HG03196 (cell line): ENCODE measurements around the gene PCSK4.

Source experiments
- ATAC-seq: cut with Tn5 transposase; IDR thresholded peaks from one replicate; pipeline ENCODE4 v1.9.1; 2021; ENCODE audit not compliant: unreplicated experiment

PCSK4 gene

GRCh38 chr19:1472231-1473084 lies 17.7 kb downstream of the PCSK4 start:
- no peak for ATAC-seq

DNA sequence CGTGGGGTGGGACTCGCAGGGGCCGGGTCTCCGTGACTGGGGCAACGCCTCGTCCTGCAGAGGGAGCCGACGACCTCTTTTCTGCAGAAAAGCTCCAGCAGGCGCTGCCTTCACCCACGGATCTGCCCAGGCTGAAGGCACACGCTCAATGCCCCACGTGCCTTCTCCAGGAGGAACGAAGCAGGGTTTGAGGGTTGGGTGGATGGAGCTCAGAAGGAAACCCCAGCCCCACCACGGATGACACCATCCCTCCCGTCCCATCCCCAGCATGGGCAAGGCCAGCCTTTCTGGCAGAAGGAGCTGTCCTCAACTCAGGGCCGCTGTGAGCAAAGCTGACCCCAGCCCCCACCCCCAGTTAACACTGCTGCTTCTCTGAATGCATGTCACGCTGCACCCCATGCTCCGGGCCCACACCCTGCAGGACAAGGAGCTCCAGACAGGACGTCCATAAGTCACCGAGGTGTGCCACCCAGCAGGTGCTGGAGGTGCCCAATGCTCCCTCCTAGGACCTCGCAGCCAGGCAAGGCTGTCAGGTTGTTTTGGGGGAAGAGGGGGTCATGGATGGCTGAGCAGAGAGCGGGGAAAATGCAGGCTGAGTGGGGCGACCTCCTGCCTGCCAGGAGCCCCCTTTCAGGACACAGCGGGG lies 18.5 kb downstream of the PCSK4 start:
- no peak for ATAC-seq

DNA sequence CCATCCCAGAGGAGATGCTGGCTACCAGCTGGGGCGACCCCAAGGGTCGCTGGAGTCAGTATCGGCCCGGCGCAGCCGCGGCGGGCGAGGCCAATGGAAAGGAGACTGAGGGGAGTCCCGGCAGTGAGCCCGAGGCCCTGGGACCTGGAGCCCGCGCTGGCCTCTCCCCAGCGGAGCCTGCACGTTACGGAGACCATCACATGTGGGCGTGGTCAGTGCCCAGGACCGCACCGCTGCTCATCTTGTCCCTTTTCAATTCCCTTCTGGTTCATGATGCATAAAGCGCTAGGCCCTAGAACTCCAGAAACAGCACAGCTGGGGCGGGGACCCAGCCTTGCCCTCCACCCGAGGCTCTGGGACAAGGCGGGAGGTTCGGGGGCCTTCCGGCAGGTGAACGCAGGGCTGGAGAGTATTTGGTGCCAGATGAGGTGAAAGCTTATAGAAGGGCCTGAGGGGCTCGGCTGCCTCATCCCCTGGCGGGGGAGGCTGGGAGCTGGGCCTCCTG lies 19.1 kb downstream of the PCSK4 start:
- ATAC-seq: no peak

- no peak for ATAC-seq
Measured at GRCh38 chr19:1470305-1471009, 19.7 kb downstream of the PCSK4 start.

GRCh38 chr19:1470055-1470304 lies 20.2 kb downstream of the PCSK4 start:
- no peak for ATAC-seq

GRCh38 chr19:1469255-1470054 lies 20.7 kb downstream of the PCSK4 start:
- no peak for ATAC-seq

GRCh38 chr19:1468821-1469254 lies 21.3 kb downstream of the PCSK4 start:
- no peak for ATAC-seq

GRCh38 chr19:1468274-1468820 lies 21.8 kb downstream of the PCSK4 start:
- no peak for ATAC-seq

- ATAC-seq: no peak
Measured at GRCh38 chr19:1467490-1468273, 22.5 kb downstream of the PCSK4 start.

GRCh38 chr19:1467215-1467489 lies 23.0 kb downstream of the PCSK4 start:
- ATAC-seq: no peak

DNA sequence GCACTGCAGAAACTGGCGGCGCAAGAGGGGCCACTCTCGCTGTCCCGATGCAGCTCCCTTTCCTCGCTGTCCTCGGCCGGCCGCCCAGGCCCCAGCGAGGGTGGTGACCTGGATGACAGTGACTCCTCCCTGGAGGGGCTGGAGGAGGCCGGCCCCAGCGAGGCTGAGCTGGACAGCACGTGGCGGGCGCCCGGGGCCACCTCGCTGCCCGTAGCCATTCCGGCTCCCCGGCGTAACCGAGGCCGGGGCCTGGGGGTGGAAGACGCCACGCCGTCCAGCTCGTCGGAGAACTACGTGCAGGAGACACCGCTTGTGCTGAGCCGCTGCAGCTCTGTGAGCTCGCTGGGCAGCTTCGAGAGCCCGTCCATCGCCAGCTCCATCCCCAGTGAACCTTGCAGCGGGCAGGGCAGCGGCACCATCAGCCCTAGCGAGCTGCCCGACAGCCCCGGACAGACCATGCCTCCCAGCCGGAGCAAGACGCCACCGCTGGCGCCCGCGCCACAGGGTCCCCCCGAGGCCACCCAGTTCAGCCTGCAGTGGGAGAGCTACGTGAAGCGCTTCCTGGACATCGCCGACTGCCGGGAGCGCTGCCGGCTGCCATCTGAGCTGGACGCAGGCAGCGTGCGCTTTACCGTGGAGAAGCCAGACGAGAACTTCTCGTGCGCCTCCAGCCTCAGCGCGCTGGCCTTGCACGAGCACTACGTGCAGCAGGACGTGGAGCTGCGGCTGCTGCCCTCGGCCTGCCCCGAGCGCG lies 23.5 kb downstream of the PCSK4 start:
- ATAC-seq: no peak

DNA sequence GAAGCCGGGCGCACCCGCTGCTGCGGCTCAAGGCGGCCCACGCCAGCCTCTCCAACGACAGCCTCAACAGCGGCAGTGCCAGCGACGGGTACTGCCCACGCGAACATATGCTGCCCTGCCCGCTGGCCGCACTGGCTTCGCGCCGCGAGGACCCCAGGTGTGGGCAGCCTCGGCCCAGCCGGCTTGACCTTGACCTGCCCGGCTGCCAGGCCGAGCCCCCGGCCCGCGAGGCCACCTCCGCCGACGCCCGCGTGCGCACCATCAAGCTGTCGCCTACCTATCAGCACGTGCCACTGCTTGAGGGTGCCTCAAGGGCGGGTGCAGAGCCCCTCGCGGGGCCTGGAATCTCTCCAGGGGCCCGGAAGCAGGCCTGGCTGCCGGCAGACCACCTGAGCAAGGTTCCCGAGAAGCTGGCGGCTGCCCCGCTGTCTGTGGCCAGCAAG lies 24.1 kb downstream of the PCSK4 start:
- no peak for ATAC-seq

DNA sequence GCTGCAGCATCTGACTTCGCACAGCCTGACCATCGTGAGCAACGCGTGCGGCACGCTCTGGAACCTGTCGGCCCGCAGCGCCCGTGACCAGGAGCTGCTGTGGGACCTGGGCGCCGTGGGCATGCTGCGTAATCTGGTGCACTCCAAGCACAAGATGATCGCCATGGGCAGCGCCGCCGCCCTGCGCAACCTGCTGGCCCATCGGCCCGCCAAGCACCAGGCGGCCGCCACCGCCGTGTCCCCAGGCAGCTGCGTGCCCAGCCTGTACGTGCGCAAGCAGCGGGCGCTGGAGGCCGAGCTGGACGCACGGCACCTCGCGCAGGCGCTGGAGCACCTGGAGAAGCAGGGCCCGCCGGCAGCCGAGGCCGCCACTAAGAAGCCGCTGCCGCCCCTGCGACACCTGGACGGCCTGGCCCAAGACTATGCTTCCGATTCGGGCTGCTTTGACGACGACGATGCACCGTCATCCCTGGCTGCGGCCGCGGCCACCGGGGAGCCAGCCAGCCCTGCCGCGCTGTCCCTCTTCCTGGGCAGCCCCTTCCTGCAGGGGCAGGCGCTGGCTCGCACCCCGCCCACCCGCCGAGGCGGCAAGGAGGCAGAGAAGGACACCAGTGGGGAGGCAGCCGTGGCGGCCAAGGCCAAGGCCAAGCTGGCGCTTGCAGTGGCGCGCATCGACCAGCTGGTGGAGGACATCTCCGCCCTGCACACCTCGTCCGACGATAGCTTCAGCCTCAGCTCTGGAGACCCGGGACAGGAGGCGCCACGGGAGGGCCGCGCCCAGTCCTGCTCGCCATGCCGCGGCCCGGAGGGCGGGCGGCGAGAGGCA lies 24.7 kb downstream of the PCSK4 start:
- ATAC-seq: no peak

- no peak for ATAC-seq
Measured at GRCh38 chr19:1461862-1462261, 28.3 kb downstream of the PCSK4 start.

DNA sequence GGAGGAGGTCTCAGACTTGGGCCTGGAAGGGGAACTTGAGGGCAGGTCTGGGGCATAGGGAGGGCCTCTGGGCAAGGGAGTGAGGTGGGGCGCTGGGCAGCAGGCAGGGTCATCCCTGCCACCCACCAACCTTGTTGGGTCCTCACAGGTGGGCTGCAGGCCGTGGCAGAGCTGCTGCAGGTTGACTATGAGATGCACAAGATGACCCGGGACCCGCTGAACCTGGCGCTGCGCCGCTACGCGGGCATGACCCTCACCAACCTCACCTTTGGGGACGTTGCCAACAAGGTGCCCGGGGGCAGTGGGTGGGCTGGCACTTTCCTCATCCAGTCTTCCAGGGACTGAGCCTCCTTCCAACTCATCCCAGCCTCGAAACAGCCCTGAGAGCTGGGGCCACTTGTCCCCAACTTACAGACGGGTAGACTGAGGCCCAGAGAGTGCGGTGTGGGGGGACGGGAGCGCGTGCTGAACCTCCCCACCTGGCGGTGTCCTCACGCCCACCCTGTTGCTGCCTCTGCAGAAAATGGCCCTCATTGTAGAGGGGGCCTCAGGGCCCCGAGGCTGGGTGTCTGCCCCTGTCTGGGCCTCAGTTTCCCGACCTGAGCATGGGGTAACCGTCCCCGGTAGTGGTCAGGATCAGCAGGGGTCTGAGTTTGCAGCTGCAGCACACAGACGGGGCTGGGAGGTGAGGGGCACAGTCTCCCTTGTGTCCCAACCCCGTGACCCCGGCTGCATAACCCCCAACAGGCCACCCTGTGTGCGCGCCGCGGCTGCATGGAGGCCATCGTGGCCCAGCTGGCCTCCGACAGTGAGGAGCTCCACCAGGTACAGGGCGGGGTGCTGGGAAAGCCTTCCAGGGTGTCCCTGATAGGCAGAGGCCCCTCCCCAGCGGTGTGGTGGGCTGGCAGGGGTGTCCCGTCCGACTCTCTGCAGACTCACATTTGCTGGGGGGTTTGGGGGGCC lies 29.8 kb downstream of the PCSK4 start:
- no peak for ATAC-seq

- no peak for ATAC-seq
Measured at GRCh38 chr19:1459479-1459878, 30.7 kb downstream of the PCSK4 start.

DNA sequence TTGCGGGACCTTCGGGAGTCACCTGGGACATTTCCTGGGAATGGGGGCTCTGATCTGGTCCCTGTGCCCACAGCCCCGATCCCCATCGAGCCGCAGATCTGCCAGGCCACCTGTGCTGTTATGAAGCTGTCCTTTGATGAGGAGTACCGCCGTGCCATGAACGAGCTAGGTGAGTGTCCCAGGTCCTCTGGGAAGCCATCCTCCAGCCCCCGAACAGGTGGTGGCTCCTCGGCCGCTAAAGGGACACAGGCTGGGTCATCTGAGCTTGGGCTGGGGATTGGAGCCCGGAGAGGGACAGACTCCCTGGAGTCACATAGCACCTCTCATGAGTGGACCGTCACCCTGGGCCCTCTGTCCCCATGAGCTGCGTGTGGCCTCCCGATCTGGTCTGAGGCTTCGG lies 32.3 kb downstream of the PCSK4 start:
- no peak for ATAC-seq
